DMS79 treated with DMSO at 0.1 percent for 48 hours (cell line): ENCODE results near the gene BICDL1.

ENCODE experiments used
- DNase-seq: peaks from one replicate; lab custom pipeline; 2025; lab: John Stamatoyannopoulos, UW

The BICDL1 gene

DNA sequence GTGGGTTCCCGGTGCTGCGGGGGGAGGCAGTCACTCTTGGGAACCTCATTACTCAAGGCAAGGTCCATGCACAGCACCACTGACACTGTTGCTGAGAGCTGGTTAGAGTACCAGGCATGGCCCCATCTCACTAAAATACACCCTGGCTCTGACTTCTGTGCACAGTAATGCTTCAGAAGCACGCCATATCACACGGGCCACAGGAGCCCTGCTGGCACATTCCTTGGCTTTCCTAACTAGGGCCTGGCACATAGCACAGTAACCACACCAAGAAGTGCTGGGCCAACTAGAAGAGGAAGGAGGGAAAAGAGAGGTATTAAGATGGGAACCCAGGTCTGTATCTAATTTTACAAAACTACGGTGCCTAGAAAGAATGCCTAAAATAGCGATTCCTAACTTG is 141.0 kb downstream of the BICDL1 start:
- DNase-seq, result no peak

GRCh38 chr12:120131116-120131515 is 142.1 kb downstream of the BICDL1 start:
- DNase-seq, result no peak

DNA sequence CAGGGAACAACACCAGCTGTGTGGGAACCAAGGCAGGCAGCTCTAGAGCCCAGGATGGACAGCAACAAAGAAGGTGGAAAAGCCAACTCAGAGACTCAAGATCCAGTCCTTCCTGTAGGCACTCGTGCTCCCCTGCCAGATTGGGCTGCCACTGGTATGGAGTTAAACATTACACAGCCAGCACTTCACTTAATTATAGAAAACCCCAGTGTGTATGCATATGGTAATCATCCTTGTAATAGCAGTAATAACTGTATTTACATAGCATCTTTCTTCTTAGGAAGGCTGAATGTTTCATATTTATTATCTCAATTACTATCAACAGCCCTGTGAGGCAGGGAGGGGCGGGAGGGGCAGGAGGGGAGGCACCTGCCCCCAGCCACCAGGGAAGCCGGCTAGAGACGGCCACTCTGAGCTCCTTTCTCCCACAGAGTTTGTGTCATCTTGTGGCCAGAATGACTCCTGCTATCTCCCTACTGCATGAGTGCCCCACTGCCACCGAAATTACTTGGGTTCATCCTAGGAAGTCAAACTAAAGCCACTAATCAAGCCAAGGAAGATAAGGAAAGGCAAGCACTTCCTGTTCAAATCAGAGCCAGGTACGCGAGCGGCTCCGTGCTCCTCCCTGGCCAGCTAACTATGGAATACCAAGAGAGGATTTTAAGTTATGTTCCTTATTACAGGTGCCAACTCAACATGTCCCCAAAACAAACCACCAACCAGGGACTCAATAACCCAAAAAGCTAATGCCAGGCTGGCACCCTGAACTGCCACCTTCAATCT is 143.2 kb downstream of the BICDL1 start:
- no peak for DNase-seq

DNA sequence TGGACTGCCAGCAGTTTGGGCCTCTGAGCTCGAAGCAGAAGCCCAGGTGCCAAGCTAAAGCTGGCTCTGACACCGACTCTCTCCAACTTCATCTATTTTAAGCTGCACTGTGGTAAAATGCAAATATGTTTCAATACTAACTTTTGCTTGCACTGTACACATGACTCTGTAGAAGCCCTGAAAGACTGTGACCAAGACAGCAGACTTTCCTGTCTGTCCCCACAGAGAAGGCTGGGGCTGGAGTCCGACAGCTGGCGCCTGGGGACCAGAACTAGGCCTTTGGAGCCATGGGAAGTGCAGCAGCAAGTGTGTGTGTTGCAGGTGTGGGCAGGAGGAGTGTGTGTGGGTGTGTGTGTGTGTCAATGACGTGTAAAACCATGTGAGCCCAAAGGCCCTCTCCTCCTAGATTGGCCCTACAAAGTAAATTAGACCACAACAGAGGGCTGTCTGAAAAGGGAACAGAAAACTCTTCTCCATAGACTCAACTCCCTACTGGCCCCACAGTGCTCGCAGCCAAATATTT is 143.9 kb downstream of the BICDL1 start:
- no peak for DNase-seq

DNA sequence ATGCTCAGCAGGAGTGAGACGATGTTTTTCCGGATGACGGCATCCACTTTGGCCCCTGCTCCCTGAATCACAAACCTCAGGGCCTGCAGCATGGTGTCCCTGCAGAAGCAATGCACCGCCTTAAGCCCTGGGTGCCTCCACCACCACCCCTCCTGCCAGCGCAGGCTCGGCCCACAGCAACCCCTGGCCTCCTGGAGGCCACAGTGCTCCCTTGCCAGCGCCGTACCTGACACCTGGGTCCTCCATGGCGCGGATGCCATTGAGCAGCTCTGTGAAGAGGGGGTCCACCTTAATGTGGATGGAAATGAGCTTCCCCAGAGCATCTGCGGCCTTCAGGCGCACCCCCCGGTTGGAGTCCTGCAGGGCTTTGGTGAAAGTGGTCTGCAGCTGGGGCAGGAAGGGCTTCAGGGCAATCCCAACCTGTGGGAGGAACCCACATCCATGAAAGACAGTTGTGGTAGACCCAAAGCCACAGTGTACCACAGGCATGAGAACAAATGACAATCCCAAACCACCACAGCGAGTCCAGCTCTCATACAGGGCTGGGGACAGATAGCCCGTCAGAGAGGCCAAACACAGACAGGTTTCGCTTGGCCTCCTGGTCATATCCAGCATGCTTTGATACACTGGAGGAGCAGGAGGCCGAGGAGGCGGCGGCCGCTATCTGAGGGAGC is 145.4 kb downstream of the BICDL1 start:
- DNase-seq, result no peak

GRCh38 chr12:120136093-120136770 is 147.2 kb downstream of the BICDL1 start:
- DNase-seq, result no peak

GRCh38 chr12:120137833-120138232 is 148.8 kb downstream of the BICDL1 start:
- no peak for DNase-seq

- DNase-seq, result no peak
Observed at GRCh38 chr12:120138366-120138765, 149.3 kb downstream of the BICDL1 start.

DNA sequence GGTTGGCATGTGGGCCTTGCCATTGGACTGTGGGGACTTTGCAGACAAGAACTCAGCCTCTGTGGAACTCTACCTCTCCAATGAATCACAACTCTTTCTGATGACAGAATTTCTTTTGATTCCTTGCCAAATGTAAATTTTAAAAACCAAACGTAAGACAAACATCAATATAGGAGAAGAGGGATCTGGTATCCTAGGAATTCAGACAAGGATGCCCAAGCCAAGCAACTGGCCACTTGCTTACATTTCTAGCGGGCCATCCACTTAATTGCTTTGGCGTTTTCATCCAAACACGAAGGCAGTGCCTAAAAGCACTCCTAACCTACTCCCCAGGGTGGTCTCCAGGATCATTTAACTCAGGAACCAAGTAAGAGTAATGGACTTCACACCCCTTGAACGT is 150.9 kb downstream of the BICDL1 start:
- DNase-seq, result peak; percentile 52

DNA sequence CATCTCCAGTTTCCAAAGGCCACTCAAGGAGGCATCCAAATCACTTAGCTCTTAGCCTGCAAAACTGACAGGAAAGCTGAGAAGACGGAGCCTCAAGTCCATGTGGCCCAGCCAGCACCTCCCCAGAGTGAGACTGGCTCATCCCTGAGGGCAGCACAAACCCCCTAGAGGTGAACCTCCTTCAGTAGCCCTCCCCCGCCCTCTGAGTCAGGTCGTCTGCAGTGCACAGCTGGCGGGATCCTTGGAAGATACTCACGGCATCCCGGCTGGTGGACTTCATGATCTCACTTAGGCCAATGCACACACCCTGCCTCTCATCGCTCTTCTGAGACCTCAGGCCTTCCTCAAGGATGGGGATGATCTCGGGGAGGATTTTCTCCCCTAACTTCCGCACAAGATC is 151.6 kb downstream of the BICDL1 start:
- DNase-seq, result no peak

GRCh38 chr12:120141336-120141735 is 152.3 kb downstream of the BICDL1 start:
- DNase-seq, result no peak

DNA sequence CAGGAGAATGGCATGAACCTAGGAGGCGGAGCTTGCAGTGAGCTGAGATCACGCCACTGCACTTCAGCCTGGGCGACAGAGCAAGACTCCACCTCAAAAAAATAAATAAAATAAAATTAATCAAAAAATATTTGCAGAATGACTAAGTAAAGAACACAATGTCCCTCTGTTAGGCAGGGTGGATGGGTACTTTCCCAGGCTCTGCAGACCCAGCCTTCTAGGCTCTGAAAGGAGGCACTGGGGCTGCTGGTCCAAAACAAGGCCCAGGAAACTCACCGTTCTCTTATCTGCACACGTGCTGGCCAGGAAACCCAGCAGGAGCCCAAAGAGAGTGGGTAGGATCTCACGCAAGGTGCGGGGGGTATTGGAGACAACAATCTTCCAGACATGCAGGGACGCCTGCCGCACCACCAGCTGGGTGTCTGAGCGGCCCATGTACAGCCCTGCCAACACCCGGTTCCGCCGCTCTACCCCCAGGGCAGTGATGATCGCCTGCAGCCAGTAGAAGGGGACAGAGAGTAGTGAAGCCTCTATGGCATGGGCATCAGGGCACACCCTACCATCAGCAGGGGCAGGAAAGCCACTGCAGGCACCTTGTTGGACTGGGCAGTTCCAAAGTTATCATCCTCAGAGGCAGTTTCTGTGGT is 153.3 kb downstream of the BICDL1 start:
- no peak for DNase-seq
